Kidney epithelial cell (primary cell): ENCODE results near the gene ASPN. TPM values are rescaled to one million over a fixed set of nuclear protein-coding genes. Genes with fewer than 3 reads are reported as not detected.

Experiments used
- DNase-seq: peaks from one replicate; pipeline ENCODE4 v3.0.0-alpha.2; 2010; ENCODE audit warnings: low read depth
- H3K27me3 ChIP-seq: 2 replicates; pipeline ENCODE4 v1.6.0; 2011; ENCODE audit warnings: low read length; ENCODE audit not compliant: control insufficient read depth, insufficient read depth
- H3K36me3 ChIP-seq: 2 replicates; pipeline ENCODE4 v1.5.1; 2011; ENCODE audit warnings: low read length; ENCODE audit not compliant: control insufficient read depth, insufficient read depth
- H3K4me3 ChIP-seq: 2 replicates; pipeline ENCODE4 v1.5.1; 2011; ENCODE audit warnings: low read depth, mild to moderate bottlenecking, control low read depth, low read length
- total RNA-seq: library from RNA; depleted of rRNA; stranded (reverse); fragments of >200 nt; gene quantifications from 2 replicates; pipeline ENCODE4 v1.2.3, GENCODE V29; 2015
- TF ChIP-seq, protein P1 (sequence below): IDR thresholded peaks from 2 replicates; pipeline ENCODE4 v1.5.1; 2011; ENCODE audit warnings: mild to moderate bottlenecking, moderate library complexity, low read length, control low read depth, inconsistent platforms; ENCODE audit not compliant: insufficient read depth, poor library complexity, severe bottlenecking

The ASPN gene
- total RNA-seq, 1 donor from 2014 or later = not detected

GRCh38 chr9:92432972-92433548 is 49.2 kb downstream of the ASPN start:
- no peak for DNase-seq
- no peak overlapping the region for H3K4me3 ChIP-seq
- H3K36me3 ChIP-seq = no peaks in the 10 kb centered on the region
- no peaks in the 10 kb centered on the region for H3K27me3 ChIP-seq
- TF ChIP-seq, protein P1, sequence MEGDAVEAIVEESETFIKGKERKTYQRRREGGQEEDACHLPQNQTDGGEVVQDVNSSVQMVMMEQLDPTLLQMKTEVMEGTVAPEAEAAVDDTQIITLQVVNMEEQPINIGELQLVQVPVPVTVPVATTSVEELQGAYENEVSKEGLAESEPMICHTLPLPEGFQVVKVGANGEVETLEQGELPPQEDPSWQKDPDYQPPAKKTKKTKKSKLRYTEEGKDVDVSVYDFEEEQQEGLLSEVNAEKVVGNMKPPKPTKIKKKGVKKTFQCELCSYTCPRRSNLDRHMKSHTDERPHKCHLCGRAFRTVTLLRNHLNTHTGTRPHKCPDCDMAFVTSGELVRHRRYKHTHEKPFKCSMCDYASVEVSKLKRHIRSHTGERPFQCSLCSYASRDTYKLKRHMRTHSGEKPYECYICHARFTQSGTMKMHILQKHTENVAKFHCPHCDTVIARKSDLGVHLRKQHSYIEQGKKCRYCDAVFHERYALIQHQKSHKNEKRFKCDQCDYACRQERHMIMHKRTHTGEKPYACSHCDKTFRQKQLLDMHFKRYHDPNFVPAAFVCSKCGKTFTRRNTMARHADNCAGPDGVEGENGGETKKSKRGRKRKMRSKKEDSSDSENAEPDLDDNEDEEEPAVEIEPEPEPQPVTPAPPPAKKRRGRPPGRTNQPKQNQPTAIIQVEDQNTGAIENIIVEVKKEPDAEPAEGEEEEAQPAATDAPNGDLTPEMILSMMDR = no peak

DNA sequence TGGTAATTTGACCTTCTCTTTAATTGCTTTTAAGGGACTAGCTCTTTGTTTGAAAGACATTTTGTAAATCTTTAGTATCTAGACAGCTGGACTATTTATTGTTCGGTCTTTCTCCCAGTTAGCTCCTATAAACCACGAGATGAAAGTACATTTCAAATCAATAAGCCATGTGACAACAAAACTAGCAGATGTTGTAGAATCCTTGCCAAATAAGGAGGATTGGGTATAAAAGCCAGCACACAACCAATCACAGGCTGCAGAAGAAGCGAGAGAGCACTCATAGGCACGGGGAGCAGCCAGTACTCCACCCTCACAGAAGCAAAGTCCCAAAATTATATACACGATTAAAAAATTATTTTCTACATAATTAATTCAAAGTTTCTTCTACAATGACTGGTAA is 50.0 kb downstream of the ASPN start:
- Histone ChIP-seq H3K36me3 (no peaks in the 10 kb centered on the region), H3K27me3 (no peaks in the 10 kb centered on the region), H3K4me3 (no peak overlapping the region)
- TF ChIP-seq, protein P1 = no peak
- no peak for DNase-seq

DNA sequence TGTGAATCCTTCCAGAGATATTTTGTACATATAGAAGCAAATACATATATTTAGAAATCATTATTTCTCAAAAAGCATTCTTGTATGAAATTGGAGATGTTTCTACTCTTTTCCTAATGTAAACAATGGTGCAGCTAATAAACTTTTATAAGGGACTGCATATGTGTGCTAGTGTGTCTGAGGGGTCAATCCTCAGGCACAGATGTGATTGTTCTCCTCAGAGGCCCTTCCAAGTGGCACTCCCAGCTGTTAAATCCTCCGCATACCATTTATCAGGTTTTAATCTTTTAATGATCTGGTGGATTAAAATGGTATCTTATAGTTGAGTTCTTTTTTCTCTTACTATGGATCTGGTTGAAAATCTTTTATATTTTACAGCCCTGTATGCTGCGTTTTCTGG is 52.5 kb downstream of the ASPN start:
- no peak overlapping the region for H3K4me3 ChIP-seq
- H3K36me3 ChIP-seq = no peaks in the 10 kb centered on the region
- no peak for DNase-seq
- TF ChIP-seq, protein P1 = no peak
- no peaks in the 10 kb centered on the region for H3K27me3 ChIP-seq

GRCh38 chr9:92426501-92427145 is 55.7 kb downstream of the ASPN start:
- Histone ChIP-seq H3K4me3 (no peak overlapping the region), H3K27me3 (no peaks in the 10 kb centered on the region), H3K36me3 (no peaks in the 10 kb centered on the region)
- no peak for DNase-seq
- TF ChIP-seq, protein P1 = no peak

GRCh38 chr9:92425474-92425873 is 56.8 kb downstream of the ASPN start:
- Histone ChIP-seq H3K27me3 (no peaks in the 10 kb centered on the region), H3K4me3 (no peak overlapping the region), H3K36me3 (no peaks in the 10 kb centered on the region)
- TF ChIP-seq, protein P1 = no peak
- no peak for DNase-seq

GRCh38 chr9:92424340-92424739 is 58.0 kb downstream of the ASPN start, which contains the start of gene OMD:
Gene OMD, minus strand, starts transcription at chr9:92424471. Its CDS starts 6,913 bp downstream, at chr9:92417558.
- Histone ChIP-seq H3K36me3 (no peaks in the 10 kb centered on the region), H3K27me3 (no peaks in the 10 kb centered on the region), H3K4me3 (no peak within 1 kb of the TSS)
- TF ChIP-seq, protein P1 = no peak
- no peak for DNase-seq
